Kidney glomerular epithelial cell (primary cell): ENCODE data around the gene TM9SF1.
A peak's percentile ranks its signal among the peaks of the same experiment; 100 is the strongest.

ENCODE experiments used
- DNase-seq: peaks from one replicate; lab custom pipeline; 2025; lab: John Stamatoyannopoulos, UW

The TM9SF1 gene

DNA sequence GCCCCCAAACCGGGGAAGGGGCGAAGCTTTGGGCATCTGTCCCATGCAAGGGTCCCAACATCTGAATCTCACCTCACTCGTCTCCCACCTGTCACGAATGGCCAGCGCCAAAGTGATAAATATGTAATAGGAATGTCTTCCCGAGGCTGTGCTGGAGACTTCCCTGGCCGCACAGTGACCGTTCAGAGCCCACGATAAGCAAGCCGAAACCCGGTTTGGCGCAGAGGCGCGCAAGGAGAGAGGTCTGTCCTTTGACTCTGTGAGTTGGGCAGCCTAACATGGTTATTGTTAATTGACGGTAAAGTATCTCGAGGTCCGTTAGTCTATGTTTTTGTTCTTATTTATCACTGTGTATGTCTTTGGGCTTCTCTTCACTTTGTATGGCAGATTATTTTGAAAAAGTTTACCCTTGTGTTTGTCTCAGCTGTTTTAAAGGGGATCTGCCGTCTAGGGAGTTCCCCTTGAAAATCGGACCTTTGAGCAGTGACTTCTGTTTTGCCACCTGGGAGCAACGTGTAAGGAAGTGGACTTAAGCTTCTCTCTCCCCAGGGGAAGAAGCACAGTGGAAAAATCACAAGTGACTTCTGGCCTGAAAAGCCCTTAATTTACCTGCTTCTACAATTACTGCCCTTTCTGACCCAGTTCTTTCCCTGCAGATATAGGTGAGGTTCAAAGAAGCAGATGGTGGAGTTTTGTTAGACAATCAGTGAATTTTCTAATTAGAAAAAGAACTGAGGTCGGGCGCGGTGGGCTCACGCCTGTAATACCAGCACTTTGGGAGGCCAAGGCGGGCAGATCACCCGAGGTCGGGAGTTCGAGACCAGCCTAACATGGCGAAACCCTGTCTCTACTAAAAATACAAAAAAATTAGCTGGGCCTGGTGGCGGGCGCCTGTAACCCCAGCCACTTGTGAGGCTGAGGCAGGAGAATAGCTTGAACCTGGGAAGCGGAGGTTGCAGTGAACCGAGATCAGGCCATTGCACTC lies 1.1 kb upstream of the TM9SF1 start:
- DNase-seq = peak; percentile 57

- no peak for DNase-seq
These were observed 412 bp downstream of the TM9SF1 start for GRCh38 chr14:24194873-24195185.

- DNase-seq = no peak
These were observed 912 bp downstream of the TM9SF1 start for GRCh38 chr14:24194186-24194872.

DNA sequence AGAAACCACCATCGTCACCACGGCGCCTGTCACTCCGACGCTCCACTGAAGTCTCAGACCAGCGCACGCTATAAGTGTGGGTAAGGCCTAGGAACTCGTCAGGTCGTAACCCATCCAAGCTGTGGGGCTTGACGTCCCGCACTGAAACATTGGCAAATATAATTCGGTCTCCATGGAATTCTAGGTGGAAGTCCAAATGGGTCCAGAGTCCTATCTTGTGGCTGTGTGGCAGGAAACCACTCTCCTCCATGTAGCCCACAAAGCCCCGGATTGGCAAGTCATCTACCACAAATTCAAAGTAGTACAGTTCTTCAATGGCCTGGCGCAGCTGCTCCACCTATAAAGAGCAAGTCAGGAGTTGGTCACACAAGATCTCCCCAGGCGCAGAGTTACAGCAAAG lies 2.3 kb downstream of the TM9SF1 start:
- no peak for DNase-seq

DNA sequence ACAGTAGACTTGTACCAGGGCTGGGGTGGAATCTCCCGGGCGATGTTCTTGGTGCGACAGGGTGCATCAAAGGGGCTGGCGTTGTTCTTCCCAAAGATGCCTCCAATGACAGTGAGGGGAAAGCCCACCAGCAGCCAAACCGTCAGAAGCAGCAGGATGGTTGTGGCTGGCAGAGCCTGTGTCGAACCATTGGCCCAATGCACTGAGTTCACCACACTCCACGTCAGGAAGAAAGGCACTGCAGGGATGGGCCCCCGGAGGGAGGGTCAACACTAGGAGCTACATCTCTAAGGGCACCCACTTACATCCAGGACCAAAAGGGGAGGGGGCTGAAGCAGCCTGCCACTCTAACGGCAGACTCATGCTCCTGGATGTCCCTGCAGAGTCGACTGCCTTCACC lies 4.8 kb downstream of the TM9SF1 start:
- no peak for DNase-seq

DNA sequence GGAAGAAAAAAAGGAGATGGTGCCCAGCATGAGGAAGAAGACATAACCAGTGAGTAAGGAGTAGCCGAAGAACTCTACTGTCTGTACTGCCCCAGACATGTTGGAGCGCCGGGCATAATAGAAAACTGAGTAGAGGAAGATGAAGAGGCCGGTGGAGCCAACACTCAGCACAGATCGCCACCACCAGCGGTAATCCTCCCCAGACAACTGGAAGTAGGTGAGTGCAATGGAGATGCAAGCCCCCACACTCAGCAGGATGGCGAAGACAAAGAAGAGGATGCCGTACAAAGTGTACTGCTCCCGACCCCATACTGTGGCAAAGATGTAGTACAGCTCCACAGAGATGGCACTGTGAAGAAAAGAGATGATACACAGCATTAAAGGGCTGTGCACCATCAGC lies 5.8 kb downstream of the TM9SF1 start:
- DNase-seq = no peak

- no peak for DNase-seq
These were observed 6.2 kb downstream of the TM9SF1 start for GRCh38 chr14:24189059-24189375.

GRCh38 chr14:24188251-24189058 lies 6.8 kb downstream of the TM9SF1 start, which contains the start of gene IPO4:
TSS of gene IPO4 (minus strand) at chr14:24188816. CDS start at chr14:24188787, 29 bp downstream.
- peak; percentile 95 for DNase-seq

DNA sequence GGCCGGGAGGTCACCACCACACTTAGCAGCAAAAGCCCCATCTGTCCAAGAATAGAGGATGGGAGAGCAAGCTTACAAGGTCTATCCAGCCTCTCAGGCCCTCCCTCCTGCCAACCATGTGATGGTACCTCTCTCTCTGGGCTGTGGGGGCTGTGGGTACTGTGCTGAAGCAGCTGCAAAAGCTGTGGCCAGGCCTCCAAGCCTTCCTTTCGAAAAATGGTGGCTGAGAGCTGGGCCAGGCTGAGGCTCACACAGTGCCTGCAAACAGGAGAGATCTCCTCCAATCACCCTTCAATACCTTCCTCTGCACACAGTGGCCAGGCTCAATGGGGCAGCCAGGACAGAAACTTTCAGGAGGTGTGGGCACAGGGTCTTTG lies 7.7 kb downstream of the TM9SF1 start:
- no peak for DNase-seq

DNA sequence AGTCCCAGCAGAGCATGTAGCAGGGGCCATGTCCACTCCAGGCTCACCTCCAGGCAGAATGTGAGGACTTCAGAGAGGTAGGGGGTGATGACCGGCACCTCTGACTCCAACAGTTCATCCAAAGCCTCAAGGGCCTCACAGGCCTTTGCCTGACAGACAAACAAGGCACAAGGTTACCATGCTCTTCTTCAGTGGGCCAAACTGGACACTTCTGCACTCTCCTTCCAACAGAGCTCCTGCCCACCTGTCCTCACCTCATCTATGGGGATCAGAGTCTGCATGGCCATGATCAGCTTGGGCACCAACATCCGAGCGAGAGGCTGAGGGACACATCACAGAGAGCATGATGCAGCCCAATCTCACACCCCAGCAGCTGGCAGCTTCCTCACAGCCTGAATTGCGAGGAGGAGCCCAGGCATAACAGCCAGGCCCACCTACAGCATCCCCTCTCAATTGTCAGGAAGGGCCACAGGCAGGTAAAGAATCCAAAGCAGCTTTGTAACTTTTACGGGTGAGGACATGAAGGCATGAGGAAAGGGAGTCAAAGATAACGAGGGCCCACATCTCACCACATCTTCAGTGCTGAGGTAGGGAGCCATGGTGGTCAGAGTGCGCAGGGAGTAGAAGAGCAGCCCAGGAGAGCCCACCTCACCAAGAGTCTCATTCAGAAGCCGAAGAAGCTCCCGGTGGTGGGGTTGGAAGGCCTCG lies 8.3 kb downstream of the TM9SF1 start:
- no peak for DNase-seq

GRCh38 chr14:24185741-24186140 lies 9.5 kb downstream of the TM9SF1 start:
- DNase-seq = no peak

- DNase-seq = no peak
These were observed 10.2 kb downstream of the TM9SF1 start for GRCh38 chr14:24185026-24185425.

DNA sequence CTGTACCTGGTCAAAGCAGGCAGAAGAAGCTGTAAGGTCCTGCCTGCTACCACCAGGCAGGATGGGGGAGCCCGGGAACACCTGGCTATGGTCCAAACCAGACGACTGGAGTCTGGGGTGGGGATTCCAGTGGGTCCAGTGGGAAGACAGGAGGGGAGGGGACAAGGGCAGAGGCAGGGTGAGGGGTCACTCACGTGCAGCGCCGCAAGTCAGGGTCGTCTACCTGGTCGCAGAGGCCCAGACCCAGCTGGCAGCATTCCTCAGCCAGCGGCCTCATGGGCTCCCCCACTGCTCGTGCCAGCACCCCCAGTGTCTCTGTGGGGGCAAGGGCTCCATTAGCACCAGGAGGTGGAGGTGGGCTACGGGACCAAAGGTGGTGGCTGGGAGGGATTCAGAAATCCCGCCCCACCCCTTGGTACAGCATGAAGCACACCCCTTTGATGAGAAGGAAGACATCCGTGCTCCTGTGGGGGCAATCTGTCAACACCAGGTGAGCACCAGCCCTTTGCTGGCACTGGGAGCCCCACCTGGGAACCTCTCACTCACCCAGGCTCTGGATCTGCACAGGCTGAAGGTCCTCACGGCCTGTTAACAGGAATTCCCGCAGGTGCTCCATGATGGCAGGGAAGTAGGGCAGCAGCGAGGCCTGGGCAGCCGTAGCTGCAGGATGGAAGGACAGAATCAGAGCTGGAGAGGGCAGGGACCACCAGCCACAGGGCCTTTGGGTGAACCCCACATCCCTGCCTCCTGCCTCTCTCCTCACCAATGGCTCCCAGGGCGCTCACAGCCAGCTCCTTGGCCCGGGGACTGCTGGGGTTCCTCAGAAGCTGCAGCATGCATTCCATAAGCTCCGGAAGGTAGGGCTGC lies 10.9 kb downstream of the TM9SF1 start:
- DNase-seq = no peak

DNA sequence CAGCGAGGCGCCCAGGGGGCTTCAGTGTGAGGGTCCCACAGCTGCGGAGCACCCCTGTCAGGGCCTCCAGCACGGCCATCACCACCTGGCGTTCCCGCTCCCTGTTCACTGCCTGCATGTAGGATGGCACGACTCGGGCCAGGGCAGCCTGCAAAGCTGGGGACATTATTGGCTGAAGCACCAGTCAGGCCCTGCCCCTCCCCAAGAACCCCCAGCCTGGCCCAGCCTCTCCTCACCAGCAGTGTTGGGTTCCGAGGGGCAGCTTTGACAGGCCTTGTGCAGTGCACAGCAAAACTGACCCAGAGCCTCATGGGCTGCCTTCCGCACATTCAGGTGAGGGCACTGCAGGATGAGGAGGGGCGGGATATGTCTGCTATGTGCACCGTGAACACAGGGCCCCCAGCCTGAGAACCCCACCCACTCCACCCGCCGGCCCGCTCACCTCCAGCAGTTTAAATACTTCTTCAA lies 12.2 kb downstream of the TM9SF1 start:
- no peak for DNase-seq

- DNase-seq = no peak
These were observed 12.9 kb downstream of the TM9SF1 start for GRCh38 chr14:24182110-24182882.

DNA sequence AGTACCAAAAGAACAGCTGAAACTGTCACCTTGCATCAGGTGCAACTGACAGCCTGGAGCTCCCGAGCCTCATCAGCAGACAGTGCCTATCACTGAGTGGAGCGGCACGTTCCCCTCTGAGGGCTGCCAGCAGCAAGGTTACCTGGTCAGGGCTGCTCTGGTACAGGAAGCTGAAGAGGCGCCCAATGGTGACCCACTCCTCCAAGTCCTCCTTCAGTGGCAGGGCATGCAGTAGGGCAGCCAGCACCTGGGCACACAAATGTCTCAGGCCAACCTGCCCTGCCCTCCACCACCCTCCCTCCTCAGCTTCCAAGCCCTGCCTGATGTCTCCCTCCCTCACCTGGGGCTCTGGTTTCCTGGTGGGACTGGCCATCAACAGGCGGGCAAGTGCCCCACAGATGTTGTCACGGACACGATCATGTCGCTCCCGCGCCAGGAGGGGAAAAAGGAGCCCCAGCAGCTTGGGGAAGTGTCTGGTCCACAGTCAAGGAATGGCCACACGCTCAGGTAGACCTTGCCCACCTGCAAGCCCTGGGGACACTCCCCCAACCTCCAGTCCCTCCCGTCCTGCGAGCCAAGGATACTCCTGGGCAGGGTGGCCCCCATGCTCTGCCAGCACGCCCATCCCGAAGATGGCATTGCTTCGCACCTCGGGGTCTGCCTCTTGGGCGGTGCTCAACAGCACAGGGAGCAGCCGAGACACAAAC lies 13.7 kb downstream of the TM9SF1 start:
- DNase-seq = no peak

- peak; percentile 94 for DNase-seq
These were observed 15.1 kb downstream of the TM9SF1 start for GRCh38 chr14:24179961-24180796.

DNA sequence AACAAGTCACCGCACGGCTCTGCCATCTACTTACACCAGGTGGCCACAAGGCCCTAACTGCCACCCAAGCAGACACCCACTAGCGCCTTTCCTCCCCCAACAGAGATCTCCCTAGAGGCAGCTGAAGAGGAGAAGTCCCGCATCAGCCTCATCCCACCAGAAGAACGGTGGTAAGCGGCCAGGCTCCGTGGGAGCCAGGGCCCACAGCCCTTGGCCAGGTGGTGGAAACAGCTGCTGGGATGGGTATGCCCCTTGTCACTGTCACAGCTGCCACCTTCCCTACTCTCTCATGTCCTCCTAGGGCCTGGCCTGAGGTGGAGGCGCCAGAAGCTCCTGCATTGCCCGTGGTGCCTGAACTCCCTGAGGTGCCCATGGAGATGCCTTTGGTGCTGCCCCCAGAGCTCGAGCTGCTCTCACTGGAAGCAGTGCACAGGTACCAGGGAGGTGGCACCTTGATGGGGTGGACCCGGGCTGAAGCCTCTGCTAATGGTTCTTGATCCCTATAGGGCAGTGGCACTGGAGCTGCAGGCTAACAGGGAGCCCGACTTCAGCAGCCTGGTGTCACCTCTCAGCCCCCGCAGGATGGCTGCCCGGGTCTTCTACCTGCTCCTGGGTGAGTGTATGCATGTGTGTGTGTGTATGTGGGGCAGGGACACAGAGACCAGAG lies 15.8 kb downstream of the TM9SF1 start:
- DNase-seq = no peak
